GM03348 (cell line): ENCODE results near the gene KLC3.
"Not testable (repeated sequence)": the region's sequence is repeated elsewhere in the genome, so short reads cannot be mapped to it uniquely, and the experiment has no call there.

Experiments
- DNase-seq: peaks from one replicate; pipeline ENCODE4 v3.0.0; 2012; ENCODE audit warnings: low spot score

The KLC3 gene

DNA sequence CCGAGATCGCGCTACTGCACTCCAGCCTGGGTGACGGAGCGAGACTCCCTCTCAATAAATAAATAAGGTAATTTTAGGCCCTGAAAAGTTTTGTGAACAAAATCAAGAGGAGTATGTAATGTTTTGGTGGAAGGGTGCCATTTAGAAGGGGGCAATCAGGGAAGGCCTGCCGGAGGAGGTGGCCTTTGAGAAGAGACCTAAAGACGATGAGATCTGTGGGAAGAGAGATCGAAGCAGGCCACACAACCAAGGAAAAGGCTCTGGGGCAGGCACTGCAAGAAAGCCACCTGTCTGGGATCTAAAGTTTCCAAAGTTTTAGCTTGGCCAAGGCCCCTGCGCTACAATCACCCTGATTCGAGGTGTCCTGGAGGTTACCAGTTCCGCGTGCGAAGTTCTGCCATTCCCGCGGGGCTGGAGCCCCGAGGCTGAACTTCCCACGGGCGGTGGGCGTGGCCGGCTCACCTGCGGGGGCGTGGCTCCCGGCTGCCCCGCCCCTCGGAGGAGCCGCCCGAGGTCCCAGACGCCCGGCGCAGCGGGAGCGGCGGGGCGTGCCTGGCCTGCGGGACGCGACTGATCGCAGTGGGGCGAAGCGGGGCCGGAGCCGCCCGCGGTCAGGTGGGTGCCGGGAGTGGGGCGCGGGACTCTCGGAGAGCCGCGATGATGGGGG lies at the start of gene KLC3:
TSS of gene KLC3 (plus strand) at position 519 of the 667 bp plus-strand sequence. CDS start 4,792 bp downstream, outside the sequence.
- DNase-seq, result no peak

DNA sequence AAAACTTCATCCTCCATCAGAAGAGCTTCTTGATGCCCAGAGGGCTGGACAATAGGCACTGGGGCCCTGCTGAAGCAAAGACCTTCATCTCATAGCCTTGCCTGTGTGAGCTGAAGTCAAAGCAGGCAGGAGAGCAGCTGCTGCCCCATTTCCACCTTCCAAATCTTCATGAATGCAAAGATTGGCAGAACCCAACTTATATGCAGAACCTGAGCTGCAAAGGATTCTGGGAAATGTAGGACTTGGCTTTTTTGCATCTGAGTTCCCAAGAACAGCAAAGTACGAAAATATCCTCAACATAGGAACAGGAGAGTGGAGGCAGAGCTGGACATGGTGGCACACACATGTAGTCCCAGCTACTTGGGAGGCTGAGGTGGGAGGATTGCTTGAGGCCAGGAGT lies 48.7 kb upstream of the KLC3 start:
- DNase-seq, result no peak

DNA sequence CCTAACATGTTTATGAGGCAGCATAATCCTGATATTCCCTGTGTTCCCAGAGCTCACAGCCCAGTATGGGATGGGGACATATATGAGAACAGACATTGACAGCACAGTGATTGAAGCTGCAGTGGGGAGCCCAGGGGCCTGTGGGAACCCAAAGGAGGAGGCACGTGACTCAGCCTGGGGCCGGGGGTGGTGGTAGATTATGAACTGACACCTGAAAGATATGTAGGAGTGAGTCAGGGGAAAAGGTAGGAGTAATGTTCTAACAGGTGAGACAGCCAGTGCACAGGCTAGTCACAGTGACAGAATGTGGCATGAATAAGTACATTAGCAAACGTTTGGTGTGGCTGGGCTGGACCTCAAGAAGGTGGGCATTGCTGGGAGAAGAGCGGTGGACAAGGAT lies 46.9 kb upstream of the KLC3 start:
- no peak for DNase-seq

DNA sequence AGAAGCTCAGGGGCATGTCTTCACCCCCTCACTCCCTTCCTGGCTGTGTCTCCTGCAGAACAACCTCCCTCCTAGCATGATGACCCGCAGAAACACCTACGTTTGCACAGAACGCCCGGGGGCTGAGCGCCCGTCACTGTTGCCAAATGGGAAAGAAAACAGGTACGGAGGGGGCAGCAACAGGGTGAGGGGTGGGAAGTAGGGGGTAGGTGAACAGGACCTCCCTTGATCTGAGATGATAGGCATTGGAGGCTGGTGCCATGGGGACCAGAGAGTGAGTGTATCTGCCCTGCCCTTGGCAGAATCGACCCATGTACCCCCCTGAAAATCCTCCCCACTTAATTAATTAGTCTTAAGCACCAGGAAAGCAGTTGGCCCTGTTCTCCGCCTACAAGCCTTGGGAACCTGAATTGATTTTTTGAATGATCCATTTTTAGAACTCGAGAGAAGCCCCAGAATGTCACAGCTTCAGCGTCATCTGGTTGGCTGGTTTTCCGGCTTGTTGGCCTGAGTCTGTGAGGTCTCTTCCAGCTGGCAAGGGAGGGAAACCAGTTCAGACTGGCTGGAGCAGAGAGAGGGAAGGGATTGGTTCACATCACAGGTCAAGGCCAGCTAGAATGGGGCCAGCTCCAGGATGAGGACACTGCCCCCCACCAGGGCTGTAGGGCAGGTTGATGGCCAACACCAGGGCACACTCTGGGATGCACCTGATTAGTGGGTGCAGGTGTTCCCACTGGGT lies 46.1 kb upstream of the KLC3 start:
- DNase-seq, result no peak

DNA sequence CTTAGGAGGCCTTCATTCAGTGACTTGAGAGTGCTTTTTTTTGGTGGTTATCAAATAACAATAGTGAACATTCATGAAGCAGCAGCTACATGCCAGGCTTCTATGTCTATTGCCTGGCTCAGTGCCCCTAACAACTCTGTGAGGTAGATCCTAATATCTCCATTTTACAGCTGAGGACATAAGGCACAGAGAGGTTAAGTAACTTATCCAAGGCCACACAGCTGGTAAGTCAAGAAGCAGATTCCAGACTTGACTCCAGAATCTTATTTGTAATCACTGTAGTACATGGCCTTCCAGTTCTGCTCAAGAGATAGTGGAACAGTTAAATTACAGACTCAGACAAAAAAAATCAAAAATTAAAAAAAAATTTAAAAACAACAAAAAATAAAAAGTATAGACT lies 44.7 kb upstream of the KLC3 start:
- no peak for DNase-seq

DNA sequence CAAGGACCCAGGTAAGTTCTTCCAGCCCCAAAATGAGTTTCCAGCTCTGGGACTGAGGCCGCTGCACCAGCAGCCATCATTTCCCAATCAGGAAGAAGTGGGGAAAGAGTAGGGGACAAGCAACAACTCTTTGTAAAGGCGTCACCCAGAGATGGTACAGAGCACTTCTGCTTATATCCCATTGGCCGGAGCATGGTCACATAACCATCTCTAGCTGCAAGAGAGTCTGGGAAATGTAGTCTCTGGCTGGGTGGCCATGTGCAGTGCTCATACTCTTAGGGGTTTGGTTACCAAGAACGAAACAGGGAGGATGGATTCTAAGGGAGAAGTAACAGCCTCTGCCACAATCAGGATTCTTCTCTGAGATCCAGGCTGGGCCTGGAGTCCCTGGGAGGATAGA lies 44.2 kb upstream of the KLC3 start:
- no peak for DNase-seq

DNA sequence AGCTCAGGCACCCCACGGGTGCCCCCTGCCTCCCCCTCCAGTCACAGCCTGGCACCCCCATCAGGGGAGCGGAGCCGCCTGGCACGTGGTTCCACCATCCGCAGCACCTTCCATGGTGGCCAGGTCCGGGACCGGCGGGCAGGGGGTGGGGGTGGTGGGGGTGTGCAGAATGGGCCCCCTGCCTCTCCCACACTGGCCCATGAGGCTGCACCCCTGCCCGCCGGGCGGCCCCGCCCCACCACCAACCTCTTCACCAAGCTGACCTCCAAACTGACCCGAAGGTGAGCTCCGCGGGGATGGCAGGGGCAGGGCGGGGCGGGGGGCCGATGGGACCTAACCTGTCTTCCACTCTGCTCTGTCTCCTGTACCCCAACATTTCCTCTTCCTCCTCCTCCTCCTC lies 42.9 kb upstream of the KLC3 start:
- DNase-seq, result no peak

DNA sequence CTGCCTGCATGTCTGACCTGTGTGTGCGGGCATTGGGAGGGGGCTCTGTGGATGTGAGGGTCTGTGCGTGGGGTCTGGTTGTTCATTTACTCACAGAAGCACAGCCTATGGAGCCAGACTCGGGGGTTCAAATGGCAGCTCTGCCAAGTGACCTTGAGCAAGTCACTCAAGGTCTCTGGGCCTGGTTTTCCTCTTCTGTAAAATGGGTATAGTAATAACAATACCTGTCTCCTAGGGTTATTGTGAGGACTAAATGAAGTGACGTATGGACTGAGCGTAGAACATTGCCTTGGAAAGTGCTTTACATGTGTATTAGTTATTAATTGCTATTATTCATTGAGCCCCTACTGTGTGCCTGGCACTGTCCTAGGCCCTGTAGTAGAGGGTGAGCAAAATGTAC lies 42.3 kb upstream of the KLC3 start:
- DNase-seq, result no peak

DNA sequence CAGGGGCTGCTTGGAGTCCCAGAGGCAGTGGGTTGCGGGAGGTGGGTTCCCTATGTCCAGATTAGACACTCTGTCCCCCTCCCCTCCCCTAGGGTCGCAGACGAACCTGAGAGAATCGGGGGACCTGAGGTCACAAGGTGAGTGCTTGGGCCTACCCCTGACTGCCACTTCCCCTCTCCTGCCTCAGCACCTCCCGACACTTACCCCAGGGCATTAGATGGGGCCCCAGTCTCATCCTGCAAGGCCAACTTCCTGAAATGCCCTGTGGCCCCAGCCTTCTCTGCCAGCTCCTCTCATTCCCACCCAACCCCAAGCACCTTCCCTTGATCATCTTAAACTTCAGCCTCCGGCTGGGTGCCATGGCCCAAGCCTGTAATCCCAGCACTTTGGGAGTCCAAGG lies 40.8 kb upstream of the KLC3 start:
- no peak for DNase-seq

DNA sequence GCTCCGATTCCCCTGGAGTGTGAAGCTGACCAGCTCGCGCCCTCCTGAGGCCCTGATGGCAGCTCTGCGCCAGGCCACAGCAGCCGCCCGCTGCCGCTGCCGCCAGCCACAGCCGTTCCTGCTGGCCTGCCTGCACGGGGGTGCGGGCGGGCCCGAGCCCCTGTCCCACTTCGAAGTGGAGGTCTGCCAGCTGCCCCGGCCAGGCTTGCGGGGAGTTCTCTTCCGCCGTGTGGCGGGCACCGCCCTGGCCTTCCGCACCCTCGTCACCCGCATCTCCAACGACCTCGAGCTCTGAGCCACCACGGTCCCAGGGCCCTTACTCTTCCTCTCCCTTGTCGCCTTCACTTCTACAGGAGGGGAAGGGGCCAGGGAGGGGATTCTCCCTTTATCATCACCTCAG lies 38.1 kb upstream of the KLC3 start:
- no peak for DNase-seq

DNA sequence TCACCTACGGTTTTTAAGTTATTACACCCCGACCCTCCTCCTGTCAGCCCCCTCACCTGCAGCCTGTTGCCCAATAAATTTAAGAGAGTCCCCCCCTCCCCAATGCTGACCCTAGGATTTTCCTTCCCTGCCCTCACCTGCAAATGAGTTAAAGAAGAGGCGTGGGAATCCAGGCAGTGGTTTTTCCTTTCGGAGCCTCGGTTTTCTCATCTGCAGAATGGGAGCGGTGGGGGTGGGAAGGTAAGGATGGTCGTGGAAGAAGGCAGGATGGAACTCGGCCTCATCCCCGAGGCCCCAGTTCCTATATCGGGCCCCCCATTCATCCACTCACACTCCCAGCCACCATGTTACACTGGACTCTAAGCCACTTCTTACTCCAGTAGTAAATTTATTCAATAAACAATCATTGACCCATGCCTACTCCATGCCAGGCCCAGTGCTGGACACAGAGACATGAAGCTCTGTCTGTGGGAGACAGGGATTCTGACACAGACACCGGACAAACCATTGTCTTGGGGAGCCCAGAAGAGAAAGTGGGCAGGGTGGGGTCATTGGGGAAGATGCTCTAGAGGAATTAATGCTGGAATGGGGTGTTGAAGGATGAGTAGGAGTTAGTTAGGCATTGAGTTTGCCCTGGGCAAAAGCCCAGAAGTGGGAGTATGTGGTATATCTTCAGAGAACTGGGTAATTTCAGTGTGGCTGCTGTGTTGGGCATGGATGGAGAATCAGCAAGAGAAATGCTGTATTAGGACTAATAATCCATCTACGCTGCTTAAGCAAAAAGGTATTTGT lies 37.1 kb upstream of the KLC3 start:
- no peak for DNase-seq

DNA sequence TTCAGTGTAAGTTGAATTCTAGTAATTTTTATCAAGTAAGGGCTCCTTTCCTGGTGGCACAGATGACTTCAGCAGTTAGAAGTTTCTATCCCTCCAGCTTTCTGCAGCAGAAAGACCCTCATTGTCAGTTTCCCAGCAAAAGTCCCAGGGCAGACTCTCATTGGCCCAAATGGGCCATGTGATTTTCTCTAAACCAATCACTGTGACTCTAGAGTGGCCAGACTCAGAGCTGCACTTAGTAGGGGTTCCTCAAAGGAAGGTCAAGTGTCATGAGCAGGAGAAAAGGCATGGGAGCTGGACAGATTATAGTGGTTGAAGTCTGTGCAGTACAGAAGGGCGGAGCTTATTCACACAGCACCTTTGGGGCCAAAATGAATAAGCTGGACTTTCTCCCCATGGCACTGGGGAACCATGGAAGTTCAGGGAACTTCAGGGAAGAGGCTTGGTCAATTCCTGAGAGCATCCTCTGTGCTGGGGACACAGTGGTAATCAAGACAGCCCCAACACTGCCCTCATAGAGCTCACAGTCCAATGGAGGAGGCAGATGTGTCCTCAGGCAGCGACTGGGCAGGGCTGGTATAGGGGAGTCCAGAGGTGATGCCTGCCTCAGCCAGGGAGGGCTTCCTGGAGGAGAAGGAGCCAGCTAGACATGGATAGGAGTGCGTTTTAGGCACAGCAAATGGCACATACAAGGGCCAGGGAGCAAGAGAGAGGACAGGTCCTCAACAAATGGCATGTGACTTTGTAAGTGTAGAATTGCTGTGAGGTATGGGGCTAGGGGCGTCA lies 36.2 kb upstream of the KLC3 start:
- DNase-seq, result no peak

DNA sequence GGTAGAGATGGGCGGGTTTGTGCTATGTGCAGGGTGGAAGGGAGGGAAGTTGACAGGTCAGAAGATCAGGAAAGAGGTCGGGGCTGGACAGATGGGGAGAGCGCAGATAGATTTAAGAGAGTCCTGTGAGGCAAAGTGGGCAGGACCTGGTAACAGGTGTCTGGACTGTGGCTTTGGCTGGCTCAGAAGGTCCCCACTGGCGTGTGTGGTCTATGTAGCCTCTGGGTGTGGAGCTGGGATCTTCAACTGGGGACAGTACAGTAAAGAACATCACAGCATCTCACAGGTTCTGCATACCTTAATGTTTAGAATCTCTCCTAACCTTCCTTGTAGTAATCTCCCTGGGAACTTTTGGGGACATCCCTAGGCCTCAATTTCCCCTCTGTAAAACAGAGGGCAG lies 35.5 kb upstream of the KLC3 start:
- DNase-seq, result no peak

DNA sequence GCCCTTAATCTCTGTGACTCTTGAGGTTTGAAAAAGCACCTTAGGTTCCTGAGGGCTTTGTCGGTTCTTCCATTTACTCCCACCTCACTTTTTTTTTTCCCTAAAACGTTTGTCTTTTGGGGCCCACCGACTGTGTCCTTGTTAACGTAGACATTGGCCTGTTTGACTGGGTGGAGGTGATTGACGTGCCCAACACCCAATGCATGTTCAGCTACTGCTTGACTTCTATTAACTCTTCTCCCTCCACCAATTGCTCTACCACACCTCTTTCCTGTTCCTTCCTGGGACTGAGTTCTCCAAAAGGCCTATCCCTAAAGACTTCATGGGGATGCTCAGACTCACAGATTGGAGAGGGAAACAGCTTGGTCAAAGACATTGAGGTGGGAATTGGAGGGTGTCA lies 35.1 kb upstream of the KLC3 start:
- no peak for DNase-seq

DNA sequence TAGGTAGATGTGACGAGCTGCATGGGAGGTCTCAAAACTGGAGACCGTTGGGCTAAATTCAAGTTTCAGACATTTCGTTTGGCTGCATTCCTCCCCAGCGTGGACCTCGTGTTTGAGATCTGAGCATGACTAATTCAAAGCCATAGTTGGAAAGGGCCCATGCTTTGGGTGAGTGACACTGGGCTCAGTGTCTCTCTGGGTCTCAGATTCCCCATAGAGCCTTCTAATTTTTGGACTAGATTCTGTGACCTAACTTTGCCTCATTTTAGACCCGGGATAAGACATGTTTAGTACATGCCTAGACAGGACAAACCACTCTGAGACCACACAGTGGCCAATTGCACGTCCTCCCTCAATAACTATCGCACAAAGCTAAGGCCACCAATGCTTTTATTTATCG lies 34.5 kb upstream of the KLC3 start:
- no peak for DNase-seq

DNA sequence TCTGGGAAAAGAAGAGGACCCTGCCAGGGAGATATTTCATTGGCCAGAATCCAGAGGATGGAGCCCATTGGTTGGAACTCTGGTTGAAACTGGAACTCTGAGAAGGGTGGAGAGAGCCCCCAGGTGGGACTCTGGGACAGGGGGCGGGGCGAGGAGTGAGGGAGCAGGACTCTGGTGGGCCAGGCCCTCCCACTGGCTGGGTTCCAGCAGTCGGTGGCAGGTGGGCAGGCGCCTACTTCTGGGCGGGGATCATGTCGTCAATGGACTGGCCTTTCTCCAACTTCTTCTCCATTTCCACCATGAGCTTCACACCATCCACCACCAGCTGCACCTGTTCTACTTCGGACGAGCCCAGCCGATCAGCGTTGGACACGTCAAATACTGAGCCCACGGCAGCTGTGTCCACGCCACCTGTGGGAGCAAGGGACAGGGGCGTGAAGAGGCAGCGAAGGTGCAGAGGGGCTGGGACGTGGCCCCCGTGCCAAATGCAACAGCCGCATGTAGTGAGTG lies 34.0 kb upstream of the KLC3 start:
- DNase-seq, result no peak

DNA sequence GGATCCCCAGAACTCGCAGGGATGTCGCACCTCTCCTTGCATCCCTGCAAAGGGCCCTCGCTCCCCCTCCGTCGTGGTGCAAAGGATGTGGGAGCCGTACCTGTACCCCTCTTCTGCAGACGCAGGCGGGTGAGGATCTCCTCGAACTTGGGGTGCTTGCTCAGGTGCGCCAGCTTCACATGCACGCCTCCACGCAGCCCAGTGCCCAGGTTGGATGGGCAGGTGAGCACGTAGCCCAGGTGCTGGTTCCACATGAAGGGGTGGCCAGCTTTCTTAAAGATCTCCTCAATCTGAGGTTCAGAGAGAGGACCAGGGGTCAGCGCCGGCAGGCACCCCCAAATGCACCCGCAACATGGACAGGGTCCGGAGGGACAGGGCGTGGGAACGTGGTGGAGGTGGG lies 33.2 kb upstream of the KLC3 start:
- no peak for DNase-seq

DNA sequence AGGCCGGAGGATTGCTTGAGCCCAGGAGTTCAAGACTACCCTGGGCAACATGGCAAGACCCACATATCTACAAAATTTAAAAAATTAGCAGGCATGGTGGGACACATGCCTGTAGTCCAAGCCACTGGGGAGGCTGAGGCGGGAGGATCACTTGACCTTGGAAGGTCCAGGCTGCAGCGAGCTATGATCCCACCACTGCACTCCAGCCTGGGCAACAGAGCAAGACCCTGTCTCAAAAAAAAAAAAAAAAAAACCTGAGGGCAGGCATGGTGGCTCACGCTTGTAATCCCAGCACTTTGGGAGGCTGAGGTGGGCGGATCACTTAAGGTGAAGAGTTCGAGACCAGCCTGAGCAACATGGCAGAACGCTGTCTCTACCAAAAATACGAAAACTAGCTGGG lies 31.2 kb upstream of the KLC3 start:
- DNase-seq, result not testable (repeated sequence)

DNA sequence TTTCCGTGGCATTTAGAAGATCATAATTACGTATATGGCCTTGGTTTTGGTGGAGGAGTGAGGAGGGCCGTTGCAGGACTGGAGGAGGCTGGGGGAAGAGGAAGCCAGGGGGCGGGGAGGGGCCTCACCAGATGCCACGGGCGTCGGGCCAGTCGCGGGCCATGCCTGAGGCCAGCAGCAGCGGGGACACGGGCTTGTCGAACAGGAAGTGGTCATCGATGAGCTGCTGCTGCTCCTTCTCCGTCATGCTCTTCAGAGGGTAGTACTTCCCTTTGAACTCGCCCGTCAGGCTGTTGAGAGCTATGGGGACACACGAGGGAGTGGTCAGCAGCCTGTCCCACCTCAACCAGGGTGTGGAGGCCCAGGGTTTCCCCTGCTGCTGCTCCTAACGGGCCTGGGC lies 28.9 kb upstream of the KLC3 start:
- no peak for DNase-seq

DNA sequence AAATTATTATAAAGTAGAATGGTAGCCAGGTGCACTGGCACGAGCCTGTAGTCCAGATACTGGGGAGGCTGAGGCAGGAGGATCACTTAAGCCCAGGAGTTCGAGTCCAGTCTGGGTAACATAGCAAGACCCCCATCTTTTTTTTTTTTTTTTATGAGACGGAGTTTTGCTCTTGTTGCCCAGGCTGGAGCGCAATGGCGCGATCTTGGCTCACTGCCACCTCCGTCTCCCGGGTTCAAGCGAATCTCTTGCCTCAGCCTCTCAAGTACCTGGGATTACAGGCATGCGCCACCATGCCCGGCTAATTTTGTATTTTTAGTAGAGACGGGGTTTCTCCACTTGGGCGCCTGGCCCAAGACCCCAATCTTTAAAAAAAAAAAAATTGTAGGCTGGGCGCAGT lies 28.3 kb upstream of the KLC3 start:
- DNase-seq, result not testable (repeated sequence)

DNA sequence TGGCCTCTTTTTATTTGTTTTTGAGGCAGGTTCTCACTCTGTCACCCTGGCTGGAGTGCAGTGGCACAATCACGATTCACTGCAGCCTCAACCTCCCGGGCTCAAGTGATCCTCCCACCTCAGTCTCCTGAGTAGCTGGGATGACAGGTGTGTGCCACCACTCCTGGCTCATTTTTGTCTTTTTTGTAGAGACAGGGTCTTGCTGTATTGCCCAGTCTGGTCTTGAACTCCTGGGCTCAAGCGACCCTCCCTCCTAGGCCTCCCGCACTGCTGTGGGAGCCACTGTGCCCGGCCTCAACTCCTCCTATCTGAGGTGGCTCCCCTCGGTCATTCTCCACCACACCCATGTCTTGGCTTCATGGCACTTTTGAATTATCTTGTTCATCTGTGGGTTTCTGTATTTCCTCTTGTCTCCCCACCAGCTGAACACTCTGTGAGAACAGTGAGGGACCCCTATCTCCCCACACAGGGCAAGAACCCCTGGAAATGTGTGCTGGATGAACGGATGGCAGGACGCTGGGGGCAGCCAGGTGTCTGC lies 25.8 kb upstream of the KLC3 start:
- no peak for DNase-seq

DNA sequence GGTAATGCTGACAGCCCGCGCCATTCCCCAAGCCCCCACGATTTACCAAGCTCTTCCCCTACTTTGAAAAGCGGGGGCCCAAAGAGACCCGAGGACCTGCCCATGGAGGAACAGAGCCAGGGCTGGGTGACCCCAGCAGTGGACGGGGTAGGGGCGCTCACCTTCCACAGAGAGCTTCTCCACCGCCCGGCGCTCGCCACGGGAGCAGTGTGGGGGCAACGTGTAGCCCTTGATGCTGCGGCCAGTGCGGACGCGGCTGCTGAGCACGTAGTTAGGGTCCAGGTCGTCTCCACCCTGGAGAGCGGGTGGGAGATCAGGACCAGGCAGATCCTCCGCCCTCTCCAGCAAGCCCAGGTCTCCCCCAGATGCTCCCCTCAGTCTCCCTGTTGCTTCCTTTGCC lies 25.2 kb upstream of the KLC3 start:
- DNase-seq, result no peak
